ENCODE measurements around the gene MSN.
A peak's percentile ranks its signal among the peaks of the same experiment; 100 is the strongest.
"Not testable (repeated sequence)": the region's sequence is repeated elsewhere in the genome, so short reads cannot be mapped to it uniquely, and the experiment has no call there.

The MSN gene

GRCh38 chrX:65643531-65644052 lies 23.9 kb upstream of the MSN start:
- no peaks in the 10 kb centered on the region for H3K27me3 ChIP-seq (ENCODE audit: control insufficient read depth in 1 of 2, insufficient read depth in 2 of 2, low read length in 2 of 2)
- no peak overlapping the region for H3K27ac ChIP-seq (ENCODE audit: low read depth, low read length)
- no peaks in the 10 kb centered on the region for H3K4me1 ChIP-seq (ENCODE audit: control insufficient read depth in 1 of 2, insufficient read depth in 2 of 2, low read length in 2 of 2)
- no peak overlapping the region for H3K9ac ChIP-seq (ENCODE audit: low read depth in 1 of 2, low read length in 2 of 2)
- no peaks in the 10 kb centered on the region for H3K9me3 ChIP-seq (ENCODE audit: control insufficient read depth in 1 of 2, low read length in 2 of 2)
- no peak overlapping the region for H3K4me3 ChIP-seq (ENCODE audit: low read depth in 1 of 2, low read length in 2 of 2)
- H3K36me3 ChIP-seq (ENCODE audit: control insufficient read depth in 1 of 2, insufficient read depth in 2 of 2, low read length in 2 of 2) = no peaks in the 10 kb centered on the region

- Histone ChIP-seq H3K36me3 (ENCODE audit: control insufficient read depth in 1 of 2, insufficient read depth in 2 of 2, low read length in 2 of 2) (no peaks in the 10 kb centered on the region), H3K27ac (ENCODE audit: low read depth, low read length) (no peak overlapping the region), H3K9ac (ENCODE audit: low read depth in 1 of 2, low read length in 2 of 2) (no peak overlapping the region), H3K9me3 (ENCODE audit: control insufficient read depth in 1 of 2, low read length in 2 of 2) (no peaks in the 10 kb centered on the region), H3K27me3 (ENCODE audit: control insufficient read depth in 1 of 2, insufficient read depth in 2 of 2, low read length in 2 of 2) (no peaks in the 10 kb centered on the region), H3K4me3 (ENCODE audit: low read depth in 1 of 2, low read length in 2 of 2) (no peak overlapping the region), H3K4me1 (ENCODE audit: control insufficient read depth in 1 of 2, insufficient read depth in 2 of 2, low read length in 2 of 2) (no peaks in the 10 kb centered on the region)
Observed at GRCh38 chrX:65644621-65645289, 22.7 kb upstream of the MSN start.

- Histone ChIP-seq H3K9me3 (ENCODE audit: control insufficient read depth in 1 of 2, low read length in 2 of 2) (no peaks in the 10 kb centered on the region), H3K27ac (ENCODE audit: low read depth, low read length) (no peak overlapping the region), H3K4me1 (ENCODE audit: control insufficient read depth in 1 of 2, insufficient read depth in 2 of 2, low read length in 2 of 2) (no peaks in the 10 kb centered on the region), H3K27me3 (ENCODE audit: control insufficient read depth in 1 of 2, insufficient read depth in 2 of 2, low read length in 2 of 2) (no peaks in the 10 kb centered on the region), H3K4me3 (ENCODE audit: low read depth in 1 of 2, low read length in 2 of 2) (no peak overlapping the region), H3K9ac (ENCODE audit: low read depth in 1 of 2, low read length in 2 of 2) (no peak overlapping the region), H3K36me3 (ENCODE audit: control insufficient read depth in 1 of 2, insufficient read depth in 2 of 2, low read length in 2 of 2) (no peaks in the 10 kb centered on the region)
Observed at GRCh38 chrX:65647801-65648200, 19.7 kb upstream of the MSN start.

- Histone ChIP-seq H3K36me3 (ENCODE audit: control insufficient read depth in 1 of 2, insufficient read depth in 2 of 2, low read length in 2 of 2) (no peaks in the 10 kb centered on the region), H3K9ac (ENCODE audit: low read depth in 1 of 2, low read length in 2 of 2) (no peak overlapping the region), H3K4me3 (ENCODE audit: low read depth in 1 of 2, low read length in 2 of 2) (no peak overlapping the region)
Observed at GRCh38 chrX:65652098-65652497, 15.4 kb upstream of the MSN start.

GRCh38 chrX:65657009-65657441 lies 10.4 kb upstream of the MSN start:
- H3K27ac ChIP-seq (ENCODE audit: low read depth, low read length); H3K9me3 ChIP-seq (ENCODE audit: control insufficient read depth in 1 of 2, low read length in 2 of 2); H3K4me1 ChIP-seq (ENCODE audit: control insufficient read depth in 1 of 2, insufficient read depth in 2 of 2, low read length in 2 of 2); H3K9ac ChIP-seq (ENCODE audit: low read depth in 1 of 2, low read length in 2 of 2); H3K36me3 ChIP-seq (ENCODE audit: control insufficient read depth in 1 of 2, insufficient read depth in 2 of 2, low read length in 2 of 2); H3K27me3 ChIP-seq (ENCODE audit: control insufficient read depth in 1 of 2, insufficient read depth in 2 of 2, low read length in 2 of 2); H3K4me3 ChIP-seq (ENCODE audit: low read depth in 1 of 2, low read length in 2 of 2): not testable (repeated sequence)

More at GRCh38 chrX:65652098-65652497, 15.4 kb upstream of the MSN start:
- H3K27me3 ChIP-seq (ENCODE audit: control insufficient read depth in 1 of 2, insufficient read depth in 2 of 2, low read length in 2 of 2) = no peaks in the 10 kb centered on the region
- no peaks in the 10 kb centered on the region for H3K4me1 ChIP-seq (ENCODE audit: control insufficient read depth in 1 of 2, insufficient read depth in 2 of 2, low read length in 2 of 2)
- H3K9me3 ChIP-seq (ENCODE audit: control insufficient read depth in 1 of 2, low read length in 2 of 2) = no peaks in the 10 kb centered on the region
- no peak overlapping the region for H3K27ac ChIP-seq (ENCODE audit: low read depth, low read length)

GRCh38 chrX:65657659-65658058 lies 9.8 kb upstream of the MSN start:
- no peaks in the 10 kb centered on the region for H3K27me3 ChIP-seq (ENCODE audit: control insufficient read depth in 1 of 2, insufficient read depth in 2 of 2, low read length in 2 of 2)
- no peak overlapping the region for H3K27ac ChIP-seq (ENCODE audit: low read depth, low read length)
- H3K4me3 ChIP-seq (ENCODE audit: low read depth in 1 of 2, low read length in 2 of 2) = no peak overlapping the region
- H3K9ac ChIP-seq (ENCODE audit: low read depth in 1 of 2, low read length in 2 of 2) = no peak overlapping the region
- no peaks in the 10 kb centered on the region for H3K36me3 ChIP-seq (ENCODE audit: control insufficient read depth in 1 of 2, insufficient read depth in 2 of 2, low read length in 2 of 2)
- H3K4me1 ChIP-seq (ENCODE audit: control insufficient read depth in 1 of 2, insufficient read depth in 2 of 2, low read length in 2 of 2) = no peaks in the 10 kb centered on the region
- H3K9me3 ChIP-seq (ENCODE audit: control insufficient read depth in 1 of 2, low read length in 2 of 2) = no peaks in the 10 kb centered on the region

- Histone ChIP-seq H3K36me3 (ENCODE audit: control insufficient read depth in 1 of 2, insufficient read depth in 2 of 2, low read length in 2 of 2) (no peaks in the 10 kb centered on the region), H3K27me3 (ENCODE audit: control insufficient read depth in 1 of 2, insufficient read depth in 2 of 2, low read length in 2 of 2) (no peaks in the 10 kb centered on the region), H3K4me1 (ENCODE audit: control insufficient read depth in 1 of 2, insufficient read depth in 2 of 2, low read length in 2 of 2) (no peaks in the 10 kb centered on the region), H3K4me3 (ENCODE audit: low read depth in 1 of 2, low read length in 2 of 2) (no peak overlapping the region), H3K9ac (ENCODE audit: low read depth in 1 of 2, low read length in 2 of 2) (no peak overlapping the region), H3K9me3 (ENCODE audit: control insufficient read depth in 1 of 2, low read length in 2 of 2) (no peaks in the 10 kb centered on the region), H3K27ac (ENCODE audit: low read depth, low read length) (no peak overlapping the region)
Observed at GRCh38 chrX:65658229-65658628, 9.2 kb upstream of the MSN start.

GRCh38 chrX:65667157-65667502 lies 324 bp upstream of the MSN start:
- Histone ChIP-seq H3K27ac (ENCODE audit: low read depth, low read length) (peak overlapping the region; percentile 42), H3K9me3 (ENCODE audit: control insufficient read depth in 1 of 2, low read length in 2 of 2) (no peaks in the 10 kb centered on the region), H3K4me1 (ENCODE audit: control insufficient read depth in 1 of 2, insufficient read depth in 2 of 2, low read length in 2 of 2) (peaks cover 3 to 7% of the 10 kb centered on the region in 2 donors), H3K36me3 (ENCODE audit: control insufficient read depth in 1 of 2, insufficient read depth in 2 of 2, low read length in 2 of 2) (no peaks in the 10 kb centered on the region), H3K27me3 (ENCODE audit: control insufficient read depth in 1 of 2, insufficient read depth in 2 of 2, low read length in 2 of 2) (no peaks in the 10 kb centered on the region), H3K4me3 (ENCODE audit: low read depth in 1 of 2, low read length in 2 of 2) (no peak overlapping the region), H3K9ac (ENCODE audit: low read depth in 1 of 2, low read length in 2 of 2) (no peak overlapping the region)

GRCh38 chrX:65668377-65669310 lies 1.2 kb downstream of the MSN start:
- Histone ChIP-seq H3K36me3 (ENCODE audit: control insufficient read depth in 1 of 2, insufficient read depth in 2 of 2, low read length in 2 of 2) (no peaks in the 10 kb centered on the region), H3K9ac (ENCODE audit: low read depth in 1 of 2, low read length in 2 of 2) (peak overlapping the region; percentile 74), H3K27me3 (ENCODE audit: control insufficient read depth in 1 of 2, insufficient read depth in 2 of 2, low read length in 2 of 2) (no peaks in the 10 kb centered on the region), H3K27ac (ENCODE audit: low read depth, low read length) (peak overlapping the region; percentile 86), H3K4me1 (ENCODE audit: control insufficient read depth in 1 of 2, insufficient read depth in 2 of 2, low read length in 2 of 2) (peaks cover 8 to 11% of the 10 kb centered on the region in 2 donors), H3K4me3 (ENCODE audit: low read depth in 1 of 2, low read length in 2 of 2) (peak overlapping the region; percentile 66 to 72), H3K9me3 (ENCODE audit: control insufficient read depth in 1 of 2, low read length in 2 of 2) (no peaks in the 10 kb centered on the region)

- peak overlapping the region in 1 of 2 donors; percentile 6 for H3K9ac ChIP-seq (ENCODE audit: low read depth in 1 of 2, low read length in 2 of 2)
- H3K4me1 ChIP-seq (ENCODE audit: control insufficient read depth in 1 of 2, insufficient read depth in 2 of 2, low read length in 2 of 2) = peaks cover 17 to 21% of the 10 kb centered on the region in 2 donors
- peak overlapping the region; percentile 50 for H3K27ac ChIP-seq (ENCODE audit: low read depth, low read length)
Observed at GRCh38 chrX:65671286-65671685, 3.8 kb downstream of the MSN start.

More at GRCh38 chrX:65671286-65671685, 3.8 kb downstream of the MSN start:
- Histone ChIP-seq H3K36me3 (ENCODE audit: control insufficient read depth in 1 of 2, insufficient read depth in 2 of 2, low read length in 2 of 2) (no peaks in the 10 kb centered on the region), H3K4me3 (ENCODE audit: low read depth in 1 of 2, low read length in 2 of 2) (no peak overlapping the region), H3K9me3 (ENCODE audit: control insufficient read depth in 1 of 2, low read length in 2 of 2) (no peaks in the 10 kb centered on the region), H3K27me3 (ENCODE audit: control insufficient read depth in 1 of 2, insufficient read depth in 2 of 2, low read length in 2 of 2) (no peaks in the 10 kb centered on the region)
